Measurements from ENCODE around the gene PHETA2.
"Not testable (repeated sequence)": the region's sequence is repeated elsewhere in the genome, so short reads cannot be mapped to it uniquely, and the experiment has no call there.

PHETA2 gene

DNA sequence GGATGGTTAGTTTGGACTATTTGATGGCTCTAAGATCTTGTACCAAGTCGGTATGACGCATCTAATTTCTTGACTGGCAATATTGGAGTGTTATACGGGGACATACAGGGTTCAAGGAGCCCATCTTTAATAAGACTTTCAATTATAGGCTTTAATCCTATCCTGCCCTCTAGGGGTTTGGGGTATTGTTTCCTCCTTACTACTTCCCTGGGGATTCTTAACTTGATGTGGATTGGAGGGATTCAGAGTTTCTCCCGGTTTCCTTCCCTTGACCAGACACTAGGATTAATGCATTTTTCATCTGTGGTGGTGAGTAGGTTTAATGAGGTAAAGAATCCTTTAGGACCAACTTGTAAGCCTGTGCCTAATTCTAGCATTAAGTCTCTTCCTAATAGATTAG lies 37.8 kb downstream of the PHETA2 start:
- DNase-seq, result no peak

DNA sequence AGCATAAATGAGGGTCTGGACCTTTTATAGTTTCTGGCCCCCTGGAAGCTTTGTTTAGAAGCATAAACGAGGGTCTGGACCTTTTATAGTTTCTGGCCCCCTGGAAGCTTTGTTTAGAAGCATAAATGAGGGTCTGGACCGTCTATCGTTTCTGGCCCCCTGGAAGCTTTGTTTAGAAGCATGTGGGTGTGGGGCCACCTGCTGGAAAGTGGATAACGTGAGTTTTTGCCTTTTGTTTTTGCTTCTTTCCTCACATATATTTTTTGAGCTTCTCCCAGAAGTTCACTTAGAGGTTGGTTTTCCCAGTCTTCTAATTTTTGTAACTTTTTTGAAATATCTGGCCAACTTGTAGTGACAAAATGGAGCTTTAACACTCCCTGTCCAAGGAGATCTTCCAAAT lies 38.7 kb downstream of the PHETA2 start:
- DNase-seq, result not testable (repeated sequence)

DNA sequence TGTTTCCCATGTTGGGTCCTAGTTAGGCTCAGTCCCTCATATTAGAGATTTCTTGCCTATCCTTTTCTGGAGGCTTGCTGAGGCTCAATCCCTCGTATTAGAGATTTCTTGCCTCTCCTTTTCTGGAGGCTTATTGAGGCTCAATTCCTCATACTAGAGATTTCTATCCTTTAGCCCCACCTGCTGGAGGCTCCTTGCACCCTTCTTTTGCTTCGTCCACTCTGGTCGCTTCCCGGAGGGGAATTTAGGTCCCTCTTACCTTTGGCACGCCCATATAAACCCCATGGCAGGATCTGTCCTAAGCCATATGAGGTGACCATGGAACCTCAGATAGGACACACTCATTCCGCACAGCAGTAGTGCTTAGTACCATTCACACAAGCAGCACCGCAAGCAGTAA lies 40.7 kb downstream of the PHETA2 start:
- DNase-seq, result no peak

DNA sequence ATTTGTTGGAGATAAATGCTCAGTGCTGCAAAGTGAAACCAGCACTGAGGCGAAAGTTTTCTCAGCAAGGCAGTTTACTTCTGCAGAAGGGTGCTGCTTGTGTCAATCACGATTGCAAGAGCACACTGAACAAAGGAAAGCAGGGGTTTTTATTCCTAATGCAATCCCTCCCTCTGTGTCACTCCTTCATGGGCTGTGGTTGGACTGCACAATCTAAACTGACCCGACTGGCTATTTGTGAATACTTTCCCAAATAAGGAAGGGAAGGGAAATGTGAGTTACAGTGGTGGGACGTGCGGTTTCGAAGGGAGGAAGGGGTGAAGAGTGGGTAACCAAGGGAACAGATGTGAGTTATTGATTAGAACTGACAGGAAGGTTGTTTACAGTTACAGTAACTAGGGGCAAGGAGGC lies 41.4 kb downstream of the PHETA2 start:
- DNase-seq, result not testable (repeated sequence)

DNA sequence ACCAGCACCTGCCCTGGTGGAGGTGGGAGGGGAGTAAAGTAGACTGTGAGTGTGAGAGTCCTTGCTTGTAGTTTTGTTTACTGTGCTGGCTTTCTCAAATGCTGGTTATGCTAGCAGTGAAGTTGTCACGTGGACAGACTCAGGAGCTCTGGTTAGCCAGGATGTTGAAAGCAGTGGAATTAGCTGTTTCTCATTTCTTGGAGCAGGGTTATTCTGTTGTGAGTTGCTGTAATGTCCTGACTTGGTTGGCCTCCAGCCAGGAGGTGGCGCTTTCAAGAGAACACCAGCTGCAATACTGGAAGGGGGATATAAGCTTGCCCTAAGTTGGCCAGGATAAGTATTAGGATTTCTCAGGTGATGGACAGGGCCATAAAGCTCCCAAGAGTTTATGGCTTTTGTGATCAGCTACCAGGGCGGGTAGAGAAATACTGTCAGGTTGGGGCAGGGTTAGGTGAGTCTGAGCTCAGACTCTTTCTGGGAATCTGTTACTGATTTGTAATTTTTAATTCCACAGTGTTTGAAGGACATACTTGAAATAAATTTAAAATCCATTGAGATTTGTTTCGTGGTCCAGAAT lies 42.9 kb downstream of the PHETA2 start:
- no peak for DNase-seq

DNA sequence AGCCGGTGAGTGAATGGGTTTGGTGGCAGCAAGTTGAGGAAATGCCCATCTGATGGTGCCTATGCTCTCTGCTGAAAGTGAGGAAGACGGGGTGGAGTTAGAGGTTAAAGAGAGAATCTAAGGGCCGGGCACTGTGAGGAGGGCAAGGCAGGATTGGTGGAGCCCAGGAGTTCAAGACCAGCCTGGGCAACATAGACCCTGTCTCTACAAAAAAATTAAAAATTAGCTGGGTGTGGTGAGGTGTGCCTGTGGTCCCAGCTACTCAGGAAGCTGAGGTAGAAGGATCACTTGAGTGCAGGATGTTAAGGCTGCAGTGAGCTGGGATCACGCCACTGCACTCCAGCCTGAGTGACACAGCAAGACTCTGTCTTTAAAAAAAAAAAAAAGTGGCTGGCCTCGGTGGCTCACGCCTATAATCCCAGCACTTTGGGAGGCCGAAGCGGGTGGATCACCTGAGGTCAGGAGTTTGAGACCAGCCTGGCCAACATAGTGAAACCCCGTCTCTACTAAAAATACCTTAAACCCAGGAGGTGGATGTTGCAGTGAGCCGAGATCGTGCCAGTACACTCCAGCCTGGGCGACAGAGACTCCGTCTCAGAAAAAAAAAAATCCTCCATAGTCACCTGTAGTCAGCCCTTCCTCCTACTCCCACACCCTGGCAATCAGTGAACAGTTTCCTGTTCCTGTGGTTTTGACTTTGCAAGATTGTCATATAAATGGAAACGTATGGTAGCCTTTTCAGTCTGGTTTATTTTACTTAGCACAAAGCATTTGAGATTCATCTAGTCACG lies 46.4 kb downstream of the PHETA2 start:
- peak; percentile 11 for DNase-seq

DNA sequence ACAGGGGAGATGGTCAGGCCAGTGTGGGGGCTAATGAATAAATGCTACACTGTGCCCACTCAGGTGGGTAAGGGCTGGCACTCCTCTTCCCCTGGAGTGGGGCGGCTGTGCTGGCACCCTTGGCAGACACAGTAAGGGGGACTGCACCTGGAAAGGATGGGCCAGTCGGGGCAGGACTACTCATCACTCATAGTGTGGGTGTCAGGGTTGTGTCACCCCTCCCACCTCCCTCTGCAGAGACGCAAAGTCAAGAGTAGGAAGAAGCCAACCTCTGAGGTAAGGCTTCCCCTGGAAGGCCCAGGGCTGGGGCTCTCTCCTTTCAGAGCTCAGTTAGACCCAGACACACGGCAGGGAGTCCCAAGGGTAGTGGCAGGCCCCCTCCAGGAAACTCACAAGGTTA lies 49.5 kb downstream of the PHETA2 start:
- not testable (repeated sequence) for DNase-seq

DNA sequence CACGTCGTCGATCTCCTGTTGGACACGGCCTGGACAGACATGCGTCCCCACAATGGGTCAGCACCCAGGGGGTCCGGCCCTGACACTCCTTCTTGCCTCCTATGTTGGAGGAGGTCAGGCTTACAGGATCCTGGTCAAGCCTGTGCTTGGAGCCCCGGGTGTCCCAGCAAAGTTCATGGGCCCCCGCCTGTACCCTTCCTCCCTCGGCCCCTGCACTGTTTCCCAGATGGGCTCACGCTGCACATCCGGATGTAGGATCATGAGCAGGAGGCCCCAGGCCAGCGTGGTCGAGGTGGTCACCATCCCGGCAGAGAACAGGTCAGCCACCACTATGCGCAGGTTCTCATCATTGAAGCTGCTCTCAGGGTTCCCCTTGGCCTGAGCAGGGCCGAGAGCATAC lies 53.6 kb downstream of the PHETA2 start:
- no peak for DNase-seq

DNA sequence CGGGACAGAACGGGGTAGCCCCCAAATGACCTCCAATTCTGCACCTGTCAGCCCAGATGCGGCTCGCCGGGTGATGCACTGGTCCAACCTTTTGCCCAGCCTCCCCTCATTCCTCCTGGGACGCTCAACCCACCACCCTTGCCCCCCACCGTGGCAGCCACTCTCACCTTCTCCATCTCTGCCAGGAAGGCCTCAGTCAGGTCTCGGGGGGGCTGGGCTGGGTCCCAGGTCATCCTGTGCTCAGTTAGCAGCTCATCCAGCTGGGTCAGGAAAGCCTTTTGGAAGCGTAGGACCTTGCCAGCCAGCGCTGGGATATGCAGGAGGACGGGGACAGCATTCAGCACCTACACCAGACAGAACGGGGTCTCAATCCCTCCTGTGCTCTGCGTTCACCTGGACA lies 54.0 kb downstream of the PHETA2 start:
- DNase-seq, result not testable (repeated sequence)

Data from activated effector memory CD4-positive, alpha-beta T cell treated with Interleukin-2 at 50 U/mL for 16 hours (primary cell).